G401 (cell line): ENCODE data around the gene SLC46A1. TPM values are rescaled to one million over a fixed set of nuclear protein-coding genes. Genes with fewer than 3 reads are reported as not detected.
"Not testable (repeated sequence)": the region's sequence is repeated elsewhere in the genome, so short reads cannot be mapped to it uniquely, and the experiment has no call there.

Experiments used
- DNase-seq: peaks from one replicate; pipeline ENCODE4 v3.0.0-alpha.2; 2015; ENCODE audit warnings: low spot score
- in situ Hi-C: cut with HindIII; loops from 2 replicates; pipeline ENCODE4 v1.10.0; 2016; ENCODE audit warnings: low sequenced_read_pairs, mixed read lengths
- total RNA-seq: library from RNA; depleted of rRNA; stranded (reverse); fragments of >200 nt; shearing (Covaris generic); gene quantifications from 2 replicates; pipeline ENCODE4 v1.2.3, GENCODE V29; 2014; rRNA removed

SLC46A1 gene
- 33.6 and 44.7 TPM in 2 replicates for total RNA-seq

DNA sequence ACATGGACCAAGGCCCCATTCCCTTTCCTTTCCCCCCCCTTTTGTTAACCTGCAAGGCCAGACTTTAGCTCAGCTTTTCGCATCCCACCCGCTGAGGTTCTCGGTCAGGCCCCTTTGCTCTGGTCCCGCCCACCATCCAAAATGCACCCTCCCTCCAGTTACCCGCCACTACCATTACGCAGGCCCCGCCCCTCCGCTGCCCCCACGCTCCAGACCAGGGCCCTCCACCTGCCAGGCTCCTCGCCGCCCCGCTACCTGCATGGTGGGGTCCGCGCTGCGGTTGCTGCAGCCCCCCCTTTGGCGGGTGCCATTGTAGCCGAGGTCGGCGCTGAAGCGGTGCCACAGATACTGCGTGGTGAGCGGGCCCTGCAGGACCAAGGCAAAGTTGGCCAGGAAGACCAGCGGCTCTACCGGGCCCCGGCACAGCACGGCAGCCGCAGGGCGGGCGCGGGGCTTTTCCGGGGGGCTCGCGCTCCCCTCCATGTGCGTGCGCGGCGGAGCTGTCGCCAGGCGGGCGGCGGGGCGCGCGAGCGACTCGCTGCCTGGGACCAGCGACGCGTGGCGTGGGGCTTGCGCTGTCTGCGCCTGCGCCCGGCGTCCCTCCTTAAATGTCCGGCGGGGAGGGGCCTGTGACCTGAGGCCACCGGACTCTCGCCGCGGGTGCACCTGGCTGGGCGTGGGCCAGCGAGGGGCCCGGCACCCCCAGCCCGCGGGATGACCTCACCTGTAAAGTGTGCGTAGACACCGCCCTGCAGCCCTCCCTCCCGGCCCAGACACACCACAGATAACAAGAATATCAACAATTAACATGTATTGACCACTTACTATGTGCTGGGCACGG, at the start of gene SLC46A1:
Gene SLC46A1 (minus strand): TSS at position 581 of the 841 bp plus-strand sequence. CDS start 98 bp downstream, at position 483.
- DNase-seq, result peak; percentile 84
- in situ Hi-C loops, result no loop called here

DNA sequence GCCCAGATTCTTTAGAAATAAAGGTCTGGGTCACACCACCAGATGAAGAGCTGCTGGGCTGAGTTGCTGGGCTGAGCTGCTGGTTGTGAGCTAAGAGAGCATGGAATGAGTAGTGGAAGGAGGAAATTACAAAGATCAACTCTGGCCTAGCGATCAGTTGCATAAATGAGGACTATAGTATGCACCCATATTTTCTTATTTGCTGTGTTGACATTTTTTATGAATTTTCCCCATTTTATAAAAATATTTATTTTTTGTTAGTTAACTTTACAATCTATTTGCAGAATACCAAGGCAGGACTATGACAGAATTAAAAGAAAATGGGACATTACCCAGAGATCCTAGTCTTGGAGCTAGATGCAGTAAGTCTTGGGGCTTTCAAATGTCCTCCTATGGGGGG, 43.8 kb upstream of the SLC46A1 start:
- in situ Hi-C loops, result no loop called here
- no peak for DNase-seq

DNA sequence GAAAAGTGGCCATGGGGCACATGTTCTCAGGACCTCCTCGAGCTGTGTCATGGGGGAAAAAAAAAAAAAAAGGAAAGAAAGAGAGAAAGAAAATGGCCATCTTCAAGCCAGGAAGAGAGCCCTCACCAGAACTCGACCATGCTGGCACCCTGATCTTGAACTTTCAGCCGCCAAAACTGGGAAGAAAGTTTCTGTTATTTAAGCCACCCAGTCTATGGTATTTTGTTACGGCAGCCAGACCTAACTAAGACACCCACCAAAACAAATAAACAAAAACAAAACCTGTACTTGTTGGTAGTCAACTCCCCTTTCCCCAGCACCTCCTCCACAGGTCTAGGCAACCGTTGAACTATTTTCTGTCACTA, 41.4 kb upstream of the SLC46A1 start:
- DNase-seq, result no peak

GRCh38 chr17:28446716-28447395, 40.8 kb upstream of the SLC46A1 start:
- in situ Hi-C loops, result no loop called here
- no peak for DNase-seq

More for the DNA sequence above, 41.4 kb upstream of the SLC46A1 start:
- in situ Hi-C loops, result no loop called here

DNA sequence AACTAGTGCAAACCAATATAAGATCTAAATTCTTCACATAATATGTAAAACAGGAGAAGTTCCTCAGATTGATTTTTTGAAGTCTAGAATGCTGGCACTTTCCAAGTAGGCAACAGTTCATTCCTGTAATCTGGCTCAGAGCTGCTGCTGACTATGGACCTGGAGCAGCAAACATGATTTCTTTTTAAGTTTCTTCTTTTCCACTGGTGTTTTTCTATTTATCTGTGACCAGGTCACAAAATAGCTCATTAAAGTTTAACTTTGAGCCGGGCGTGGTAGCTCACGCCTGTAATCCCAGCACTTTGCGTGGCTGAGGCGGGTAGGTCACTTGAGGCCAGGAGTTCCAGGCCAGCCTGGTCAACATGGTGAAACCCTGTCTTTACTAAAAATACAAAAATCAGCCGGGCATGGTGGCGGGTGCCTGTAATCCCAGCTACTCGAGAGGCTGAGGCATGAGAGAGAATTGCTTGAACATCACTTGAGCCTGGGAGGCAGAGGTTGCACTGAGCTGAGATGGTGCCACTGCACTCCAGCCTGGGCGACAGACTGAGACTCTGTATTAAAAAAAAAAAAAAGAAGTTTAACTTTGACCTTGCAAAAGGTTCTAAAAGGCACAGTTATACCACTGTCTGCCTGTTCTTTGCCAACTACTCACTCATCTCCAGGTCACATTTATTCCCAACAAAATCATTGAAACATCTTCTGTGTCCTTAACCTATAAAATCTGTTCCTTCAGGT, 38.1 kb upstream of the SLC46A1 start:
- in situ Hi-C loops, result no loop called here
- no peak for DNase-seq

DNA sequence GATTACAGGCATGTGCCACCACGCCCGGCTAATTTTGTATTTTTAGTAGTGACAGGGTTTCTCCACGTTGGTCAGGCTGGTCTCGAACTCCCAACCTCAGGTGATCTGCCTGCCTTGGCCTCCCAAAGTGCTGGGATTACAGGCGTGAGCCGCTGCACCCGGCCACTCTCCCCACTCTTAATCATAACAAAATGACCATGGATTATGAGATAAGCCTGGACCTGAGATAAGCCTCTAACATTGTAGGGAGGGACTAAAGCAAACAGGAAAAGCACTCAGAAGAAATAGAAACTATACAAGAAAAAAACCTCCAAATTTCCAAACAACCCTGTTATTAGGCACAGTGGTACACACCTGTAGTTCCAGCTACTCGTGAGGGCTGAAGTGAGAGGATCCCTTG, 28.3 kb upstream of the SLC46A1 start:
- DNase-seq, in situ Hi-C loops: not testable (repeated sequence)

DNA sequence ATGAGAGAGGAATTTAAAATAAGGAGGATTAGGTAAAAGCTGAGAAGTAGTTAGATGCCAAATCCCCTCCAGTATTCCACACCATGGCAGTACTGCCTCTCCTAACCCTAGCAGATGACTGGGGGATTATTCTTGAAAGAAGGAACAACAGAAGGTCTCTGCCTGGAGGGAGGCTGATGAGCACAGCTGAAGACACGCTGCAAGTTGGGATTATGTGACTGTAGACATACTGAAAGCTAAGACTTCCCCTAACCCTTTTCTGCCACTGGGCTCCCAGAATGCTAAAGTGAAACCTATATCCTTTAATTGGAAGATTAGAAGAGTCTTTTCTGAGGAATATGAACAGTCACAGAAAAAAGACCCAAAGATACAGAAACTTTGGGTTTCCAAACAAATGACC, 27.7 kb upstream of the SLC46A1 start:
- in situ Hi-C loops, result no loop called here
- no peak for DNase-seq

- DNase-seq, in situ Hi-C loops: not testable (repeated sequence)
Measured at GRCh38 chr17:28427982-28428381, 22.0 kb upstream of the SLC46A1 start.

- in situ Hi-C loops, result no loop called here
- no peak for DNase-seq
Measured at GRCh38 chr17:28427371-28427770, 21.4 kb upstream of the SLC46A1 start.

- in situ Hi-C loops, result no loop called here
- DNase-seq, result no peak
Measured at GRCh38 chr17:28426081-28426519, 20.1 kb upstream of the SLC46A1 start.

- in situ Hi-C loops, result no loop called here
- DNase-seq, result no peak
Measured at GRCh38 chr17:28425206-28425605, 19.2 kb upstream of the SLC46A1 start.

DNA sequence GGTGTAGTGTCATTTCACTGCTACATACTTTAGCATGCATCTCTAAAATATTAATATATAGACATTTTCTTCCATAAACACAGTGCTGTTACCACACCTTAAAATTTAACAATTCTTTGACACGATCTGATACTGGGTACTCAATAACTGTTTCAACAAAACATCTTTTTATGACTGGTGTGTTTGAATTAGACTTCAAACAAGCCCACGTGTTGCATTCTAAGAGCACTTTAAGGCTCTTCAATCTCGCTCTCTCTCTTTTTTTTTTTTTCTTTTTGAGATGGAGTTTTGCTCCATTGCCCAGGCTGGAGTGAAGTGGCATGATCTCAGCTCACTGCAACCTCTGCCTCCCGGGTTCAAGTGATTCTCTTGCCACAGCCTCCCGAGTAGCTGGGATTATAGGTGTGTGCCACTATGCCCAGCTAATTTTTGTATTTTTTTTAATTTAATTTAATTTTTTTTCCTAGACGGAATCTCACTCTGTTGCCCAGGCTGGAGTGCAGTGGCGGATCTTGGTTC, 15.8 kb upstream of the SLC46A1 start:
- DNase-seq, result no peak
- in situ Hi-C loops, result no loop called here

DNA sequence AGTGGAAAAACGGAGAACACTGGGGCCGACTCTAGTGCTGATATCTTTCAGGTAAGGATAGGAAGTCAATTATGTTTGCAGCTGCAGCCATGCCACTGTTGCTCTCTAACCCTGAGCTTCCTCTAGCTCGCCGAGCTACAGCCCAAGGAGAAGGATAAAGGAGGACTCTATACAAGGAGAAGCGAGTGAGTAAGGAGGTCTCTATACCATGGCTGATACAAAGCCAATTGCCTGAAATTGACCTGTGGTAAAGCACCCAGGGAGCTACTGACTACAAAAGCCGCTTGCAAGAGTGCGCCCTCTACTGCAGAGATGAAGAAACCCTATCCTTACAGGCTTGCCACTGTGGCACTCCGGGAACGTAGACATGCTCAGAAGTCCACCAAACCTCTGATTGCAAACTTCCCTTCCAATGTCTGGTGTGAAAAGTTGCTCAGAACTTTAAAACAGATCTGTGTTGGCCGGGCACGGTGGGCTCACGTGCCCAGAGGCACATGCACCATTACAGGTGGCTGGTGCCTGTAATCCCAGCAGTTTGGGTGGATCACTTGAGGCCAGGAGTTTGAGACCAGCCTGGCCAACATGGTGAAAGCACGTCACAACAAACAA, 10.8 kb upstream of the SLC46A1 start:
- peak; percentile 52 for DNase-seq
- in situ Hi-C loops, result no loop called here

GRCh38 chr17:28415886-28416285, 9.9 kb upstream of the SLC46A1 start:
- no peak for DNase-seq
- in situ Hi-C loops, result no loop called here

DNA sequence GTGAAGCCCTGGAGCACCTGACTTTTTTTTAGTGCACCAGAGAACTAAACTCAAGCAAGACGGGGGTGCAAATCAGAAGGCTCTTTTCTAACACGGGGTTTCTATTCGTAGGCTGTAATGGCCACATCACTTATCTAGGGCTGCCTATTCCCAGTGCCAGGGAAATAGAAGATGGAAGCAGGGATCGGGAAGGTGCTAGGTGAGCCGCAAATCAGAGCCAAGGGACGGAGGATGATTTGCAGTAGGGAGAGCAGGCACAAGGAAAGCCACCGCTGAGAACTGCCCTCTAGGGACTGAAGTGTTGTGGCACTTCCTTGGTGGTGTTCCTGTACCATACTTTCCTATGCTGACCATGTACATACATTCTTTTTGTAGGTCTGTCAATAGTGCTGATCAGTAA, 7.8 kb upstream of the SLC46A1 start:
- no peak for DNase-seq
- in situ Hi-C loops, result no loop called here

- no peak for DNase-seq
- in situ Hi-C loops, result no loop called here
Measured at GRCh38 chr17:28412099-28412498, 6.1 kb upstream of the SLC46A1 start.

GRCh38 chr17:28407974-28408306, 1.9 kb upstream of the SLC46A1 start:
- in situ Hi-C loops, result no loop called here
- no peak for DNase-seq

GRCh38 chr17:28407130-28407973, 1.3 kb upstream of the SLC46A1 start:
- in situ Hi-C loops, result no loop called here
- DNase-seq, result peak; percentile 60

DNA sequence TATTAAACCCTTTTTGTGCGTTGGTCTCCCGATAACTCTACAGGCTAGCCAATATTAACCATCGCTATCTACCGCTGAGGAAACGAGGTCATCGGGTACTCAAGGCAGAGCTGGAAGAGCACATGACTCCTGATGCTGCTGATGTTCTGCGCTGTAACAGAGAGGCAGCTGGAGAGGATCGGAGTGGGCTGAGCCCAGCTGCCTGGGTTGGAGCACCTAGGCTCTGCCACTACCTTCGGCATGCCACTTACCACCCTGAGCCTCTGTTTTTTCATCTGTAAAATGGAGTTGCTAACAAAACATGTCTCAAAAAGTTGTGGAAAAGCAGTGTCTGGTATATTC, 432 bp upstream of the SLC46A1 start:
- peak; percentile 43 for DNase-seq

More for the DNA sequence above, 432 bp upstream of the SLC46A1 start:
- in situ Hi-C loops, result no loop called here
